ENCODE data around the gene CSE1L.
"Not testable (repeated sequence)": the region's sequence is repeated elsewhere in the genome, so short reads cannot be mapped to it uniquely, and the experiment has no call there.

DNA sequence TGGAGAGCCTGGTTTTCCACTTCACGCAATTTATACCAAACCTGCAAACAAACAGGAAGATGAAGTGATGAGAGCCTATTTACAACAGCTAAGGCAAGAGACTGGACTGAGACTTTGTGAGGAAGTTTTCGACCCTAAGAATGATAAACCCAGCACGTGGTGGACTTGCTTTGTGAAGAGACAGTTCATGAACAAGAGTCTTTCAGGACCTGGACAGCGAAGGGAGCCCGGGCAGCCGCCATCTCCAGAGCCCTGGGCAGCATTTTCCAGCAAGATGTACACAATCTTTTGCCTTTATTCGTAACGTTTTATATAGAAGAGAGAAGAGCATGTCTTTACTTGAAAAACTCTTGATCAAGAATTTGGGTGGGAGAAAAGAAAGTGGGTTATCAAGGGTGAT, 88.7 kb downstream of the CSE1L start:
- TF ChIP-seq, protein P1, sequence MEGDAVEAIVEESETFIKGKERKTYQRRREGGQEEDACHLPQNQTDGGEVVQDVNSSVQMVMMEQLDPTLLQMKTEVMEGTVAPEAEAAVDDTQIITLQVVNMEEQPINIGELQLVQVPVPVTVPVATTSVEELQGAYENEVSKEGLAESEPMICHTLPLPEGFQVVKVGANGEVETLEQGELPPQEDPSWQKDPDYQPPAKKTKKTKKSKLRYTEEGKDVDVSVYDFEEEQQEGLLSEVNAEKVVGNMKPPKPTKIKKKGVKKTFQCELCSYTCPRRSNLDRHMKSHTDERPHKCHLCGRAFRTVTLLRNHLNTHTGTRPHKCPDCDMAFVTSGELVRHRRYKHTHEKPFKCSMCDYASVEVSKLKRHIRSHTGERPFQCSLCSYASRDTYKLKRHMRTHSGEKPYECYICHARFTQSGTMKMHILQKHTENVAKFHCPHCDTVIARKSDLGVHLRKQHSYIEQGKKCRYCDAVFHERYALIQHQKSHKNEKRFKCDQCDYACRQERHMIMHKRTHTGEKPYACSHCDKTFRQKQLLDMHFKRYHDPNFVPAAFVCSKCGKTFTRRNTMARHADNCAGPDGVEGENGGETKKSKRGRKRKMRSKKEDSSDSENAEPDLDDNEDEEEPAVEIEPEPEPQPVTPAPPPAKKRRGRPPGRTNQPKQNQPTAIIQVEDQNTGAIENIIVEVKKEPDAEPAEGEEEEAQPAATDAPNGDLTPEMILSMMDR (IDR thresholded peaks at IDR 0.05; ENCODE audit: low read depth, low read length), result not testable (repeated sequence)
- TF ChIP-seq MYC (IDR thresholded peaks at IDR 0.05; ENCODE audit: low read depth, low read length), result not testable (repeated sequence)

All from NB4 (cell line).